ENCODE data around the gene TSPAN31. TPM values are rescaled to one million over a fixed set of nuclear protein-coding genes. Genes with fewer than 3 reads are reported as not detected.

Gene TSPAN31
- total RNA-seq, 1 donor from 2014 or later: 41.1 TPM

DNA sequence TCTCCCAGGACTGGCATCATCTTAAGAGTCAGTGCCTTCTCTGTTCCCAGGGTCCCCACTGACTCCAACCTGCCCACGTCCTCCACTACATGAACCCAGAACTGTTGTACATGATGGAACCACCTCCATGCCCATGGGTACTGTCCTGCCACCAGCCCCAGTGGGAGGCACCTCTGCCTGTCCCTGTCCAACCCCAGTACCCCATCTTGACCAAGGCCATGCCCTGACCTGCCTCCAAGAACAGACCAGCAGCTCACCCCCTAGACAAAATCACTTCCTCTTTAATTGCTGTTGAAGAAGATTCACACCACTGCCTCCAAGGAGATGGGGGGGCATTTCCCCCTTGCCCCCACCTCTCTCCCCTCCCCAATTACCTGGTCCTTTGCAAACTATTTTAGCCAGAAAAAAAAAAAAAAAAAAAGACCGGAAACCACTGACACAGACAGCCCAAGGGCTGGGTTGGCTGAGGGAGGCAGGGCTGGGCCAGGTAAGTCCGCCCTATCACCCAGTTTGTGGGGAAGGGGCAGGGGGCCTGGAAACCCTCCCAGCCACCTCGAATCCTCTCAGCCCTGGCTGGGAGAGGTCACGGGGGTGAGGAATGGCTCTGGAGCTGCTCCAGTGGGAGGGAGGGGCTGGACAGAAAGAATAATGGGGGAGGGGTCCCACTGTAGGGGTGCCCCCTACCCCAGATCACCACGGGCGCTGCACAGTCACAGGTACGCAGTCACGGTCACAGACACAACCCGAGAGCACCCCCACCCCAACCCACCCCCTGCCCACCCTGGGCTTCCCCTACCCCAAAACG, 19.7 kb upstream of the TSPAN31 start:
- DNase-seq (no peak), ATAC-seq (no peak)
- Histone ChIP-seq H3K27ac (no peak overlapping the region), H3K27me3 (ENCODE audit: low read depth) (no peaks in the 10 kb centered on the region), H3K36me3 (peaks cover 20% of the 10 kb centered on the region), H3K9me3 (no peaks in the 10 kb centered on the region), H3K4me3 (no peak overlapping the region), H3K4me1 (peaks cover 8% of the 10 kb centered on the region)
- TF ChIP-seq, protein P1, sequence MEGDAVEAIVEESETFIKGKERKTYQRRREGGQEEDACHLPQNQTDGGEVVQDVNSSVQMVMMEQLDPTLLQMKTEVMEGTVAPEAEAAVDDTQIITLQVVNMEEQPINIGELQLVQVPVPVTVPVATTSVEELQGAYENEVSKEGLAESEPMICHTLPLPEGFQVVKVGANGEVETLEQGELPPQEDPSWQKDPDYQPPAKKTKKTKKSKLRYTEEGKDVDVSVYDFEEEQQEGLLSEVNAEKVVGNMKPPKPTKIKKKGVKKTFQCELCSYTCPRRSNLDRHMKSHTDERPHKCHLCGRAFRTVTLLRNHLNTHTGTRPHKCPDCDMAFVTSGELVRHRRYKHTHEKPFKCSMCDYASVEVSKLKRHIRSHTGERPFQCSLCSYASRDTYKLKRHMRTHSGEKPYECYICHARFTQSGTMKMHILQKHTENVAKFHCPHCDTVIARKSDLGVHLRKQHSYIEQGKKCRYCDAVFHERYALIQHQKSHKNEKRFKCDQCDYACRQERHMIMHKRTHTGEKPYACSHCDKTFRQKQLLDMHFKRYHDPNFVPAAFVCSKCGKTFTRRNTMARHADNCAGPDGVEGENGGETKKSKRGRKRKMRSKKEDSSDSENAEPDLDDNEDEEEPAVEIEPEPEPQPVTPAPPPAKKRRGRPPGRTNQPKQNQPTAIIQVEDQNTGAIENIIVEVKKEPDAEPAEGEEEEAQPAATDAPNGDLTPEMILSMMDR (IDR thresholded peaks at IDR 0.05): no peak
- intact Hi-C loops (cut with DNase I): no loop called here

DNA sequence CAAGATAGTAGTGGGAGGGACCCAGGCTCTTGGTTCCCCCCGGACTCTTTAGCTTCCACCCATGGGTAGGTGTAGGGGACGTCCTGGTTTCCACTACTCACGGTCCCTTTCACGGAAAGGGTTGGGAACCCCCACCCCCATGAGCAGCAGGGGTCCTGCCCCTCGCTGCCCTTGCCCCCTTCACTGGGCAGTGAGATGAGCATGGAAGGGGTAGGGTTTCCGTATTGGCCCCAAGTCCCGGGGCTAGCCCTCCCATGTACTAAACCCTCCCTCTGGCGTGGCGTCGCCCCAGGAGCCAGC, 19.0 kb upstream of the TSPAN31 start:
- ATAC-seq: no peak
- Histone ChIP-seq H3K4me1 (peaks cover 8% of the 10 kb centered on the region), H3K36me3 (peaks cover 13% of the 10 kb centered on the region), H3K4me3 (peak overlapping the region; percentile 75), H3K27ac (peak overlapping the region; percentile 60), H3K9me3 (no peaks in the 10 kb centered on the region), H3K27me3 (ENCODE audit: low read depth) (peaks cover 1% of the 10 kb centered on the region)
- DNase-seq: no peak
- intact Hi-C loops (cut with DNase I): no loop called here
- TF ChIP-seq, protein P1 (IDR thresholded peaks at IDR 0.05): no peak

DNA sequence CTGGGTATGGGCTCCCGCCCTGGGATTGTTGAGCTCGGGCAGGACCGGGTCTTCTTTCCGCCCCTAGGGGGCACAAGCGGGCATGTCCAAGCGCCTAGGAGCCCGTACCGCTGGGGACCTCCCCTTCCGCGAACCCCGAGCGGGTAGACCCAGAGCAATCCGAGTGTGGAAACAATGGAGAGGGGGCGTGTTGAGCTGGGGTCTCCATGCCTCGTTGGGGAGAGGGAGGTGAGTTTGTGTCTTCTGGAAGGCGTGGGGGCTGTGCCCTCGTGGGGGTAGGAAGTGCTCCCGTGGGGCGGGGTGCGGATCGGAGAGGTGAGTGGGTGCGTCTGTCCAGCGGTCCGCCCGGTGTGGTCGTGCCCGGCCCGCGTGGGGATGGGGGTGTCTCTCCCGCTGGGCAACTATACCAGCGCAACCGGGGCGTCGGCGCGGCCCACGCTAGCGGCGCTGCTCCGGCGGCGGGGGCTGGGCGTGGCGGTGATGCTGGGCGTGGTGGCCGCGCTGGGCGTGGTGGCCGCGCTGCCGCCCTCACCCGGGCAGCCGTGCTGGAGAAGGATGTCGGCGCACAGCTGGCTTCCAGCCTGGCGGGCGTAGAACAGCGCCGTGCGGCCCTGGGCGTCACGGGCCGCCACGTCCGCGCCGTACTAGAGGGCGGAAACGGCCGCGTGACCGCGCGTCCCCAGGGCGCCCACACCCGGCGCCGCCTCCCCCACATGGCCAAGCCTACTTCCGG, 18.5 kb upstream of the TSPAN31 start:
- Histone ChIP-seq H3K27ac (peak overlapping the region; percentile 60), H3K27me3 (ENCODE audit: low read depth) (peaks cover 4% of the 10 kb centered on the region), H3K9me3 (no peaks in the 10 kb centered on the region), H3K4me1 (peaks cover 8% of the 10 kb centered on the region), H3K4me3 (peak overlapping the region; percentile 75), H3K36me3 (peaks cover 9% of the 10 kb centered on the region)
- TF ChIP-seq, protein P1 (IDR thresholded peaks at IDR 0.05): peak; percentile 77
- ATAC-seq: peak; percentile 86 to 87
- DNase-seq: peak; percentile 84
- intact Hi-C loops (cut with DNase I): no loop called here

DNA sequence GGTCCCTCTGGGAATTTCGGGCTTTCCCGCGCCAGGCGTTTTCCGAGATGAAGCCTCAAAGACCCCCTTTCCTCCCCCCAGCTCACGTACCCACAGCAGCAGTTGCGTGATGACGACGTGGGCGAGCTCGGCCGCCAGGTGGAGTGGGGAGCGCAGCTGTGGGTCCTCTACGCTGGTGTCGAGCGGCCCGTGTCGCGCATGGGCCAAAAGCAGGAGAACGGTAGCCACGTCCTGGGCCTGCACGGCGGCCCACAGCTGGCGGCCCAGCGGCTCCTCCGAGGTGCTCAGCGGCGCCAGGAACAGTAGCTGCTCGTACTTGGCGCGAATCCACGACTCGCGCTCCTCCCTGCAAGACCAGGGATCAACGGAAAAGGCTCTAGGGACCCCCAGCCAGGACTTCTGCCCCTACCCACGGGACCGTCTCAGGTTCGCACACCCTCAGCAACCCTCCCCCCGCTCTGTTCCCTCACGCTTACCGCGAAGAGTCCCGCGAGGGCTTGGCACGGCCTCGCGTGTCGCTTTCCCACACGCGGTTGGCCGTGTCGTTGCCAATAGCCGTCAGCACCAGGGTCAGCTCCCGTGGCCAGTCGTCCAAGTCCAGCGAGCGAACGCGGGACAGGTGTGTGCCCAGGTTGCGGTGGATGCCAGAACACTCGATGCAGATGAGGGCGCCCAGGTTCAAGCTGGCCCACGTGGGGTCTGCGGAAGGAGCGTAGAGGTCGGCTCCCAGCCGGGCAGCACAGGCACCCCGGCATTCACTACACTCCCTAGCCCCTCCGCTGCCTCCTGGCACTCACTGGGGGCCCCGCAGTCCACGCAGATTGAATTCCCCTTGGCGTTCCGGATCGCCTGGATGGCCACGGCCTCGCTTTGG, 17.7 kb upstream of the TSPAN31 start:
- Histone ChIP-seq H3K4me3 (peak overlapping the region; percentile 75), H3K36me3 (peaks cover 6% of the 10 kb centered on the region), H3K9me3 (no peaks in the 10 kb centered on the region), H3K4me1 (peaks cover 8% of the 10 kb centered on the region), H3K27me3 (ENCODE audit: low read depth) (peaks cover 4% of the 10 kb centered on the region), H3K27ac (peak overlapping the region; percentile 60)
- TF ChIP-seq, protein P1 (IDR thresholded peaks at IDR 0.05): peak; percentile 41
- DNase-seq (peak; percentile 66), ATAC-seq (peak; percentile 29 to 54)
- intact Hi-C loops (cut with DNase I): no loop called here

DNA sequence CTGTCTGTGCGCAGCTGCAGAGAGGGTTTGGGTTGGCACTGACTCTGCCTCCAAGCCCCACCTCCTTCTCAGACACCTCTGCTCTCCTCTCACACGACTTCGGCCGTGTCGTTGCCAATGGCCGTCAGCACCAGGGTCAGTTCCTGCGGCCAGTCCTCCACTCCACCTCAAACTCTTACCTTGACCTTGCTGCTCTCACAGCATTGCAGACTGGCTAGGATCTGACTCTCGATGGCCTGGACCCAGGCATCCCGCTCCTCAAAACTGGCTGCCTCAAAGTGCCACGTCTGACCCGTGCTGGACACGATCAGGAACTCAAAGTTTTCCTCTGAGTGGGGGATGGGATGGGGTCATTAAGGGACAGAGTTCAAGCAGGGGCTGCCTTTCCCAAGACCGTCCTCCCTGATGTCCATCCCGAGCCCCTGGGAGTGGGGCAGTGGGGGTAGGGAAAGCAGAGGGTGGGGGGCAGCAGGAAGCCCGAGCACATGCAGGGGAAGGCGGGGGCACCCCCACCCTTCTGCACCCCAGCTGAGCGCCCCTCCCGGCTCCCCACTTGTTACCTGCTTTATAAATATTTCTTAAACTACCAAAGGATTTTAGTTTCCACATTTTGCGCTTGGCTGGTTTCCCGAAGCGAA, 17.0 kb upstream of the TSPAN31 start:
- TF ChIP-seq, protein P1 (IDR thresholded peaks at IDR 0.05): no peak
- H3K27ac ChIP-seq: no peak overlapping the region
- H3K36me3 ChIP-seq: peaks cover 8% of the 10 kb centered on the region
- ATAC-seq: peak; percentile 1 to 28
- H3K27me3 ChIP-seq (ENCODE audit: low read depth): peaks cover 7% of the 10 kb centered on the region
- DNase-seq: no peak
- H3K4me3 ChIP-seq: no peak overlapping the region
- peaks cover 8% of the 10 kb centered on the region for H3K4me1 ChIP-seq
- no peaks in the 10 kb centered on the region for H3K9me3 ChIP-seq
- intact Hi-C loops (cut with DNase I): no loop called here

All from lower lobe of right lung (tissue), 2 donors.